Stimulated activated CD8-positive, alpha-beta memory T cell treated with anti-CD3 and anti-CD28 coated beads, Interleukin-15, amount 100 ng/mL, for 1 hour (primary cell): ENCODE measurements around the gene HBEGF.

Source experiments
- DNase-seq: peaks from one replicate; pipeline ENCODE4 v3.0.0-alpha.2; 2020; ENCODE audit warnings: low read depth

The HBEGF gene

DNA sequence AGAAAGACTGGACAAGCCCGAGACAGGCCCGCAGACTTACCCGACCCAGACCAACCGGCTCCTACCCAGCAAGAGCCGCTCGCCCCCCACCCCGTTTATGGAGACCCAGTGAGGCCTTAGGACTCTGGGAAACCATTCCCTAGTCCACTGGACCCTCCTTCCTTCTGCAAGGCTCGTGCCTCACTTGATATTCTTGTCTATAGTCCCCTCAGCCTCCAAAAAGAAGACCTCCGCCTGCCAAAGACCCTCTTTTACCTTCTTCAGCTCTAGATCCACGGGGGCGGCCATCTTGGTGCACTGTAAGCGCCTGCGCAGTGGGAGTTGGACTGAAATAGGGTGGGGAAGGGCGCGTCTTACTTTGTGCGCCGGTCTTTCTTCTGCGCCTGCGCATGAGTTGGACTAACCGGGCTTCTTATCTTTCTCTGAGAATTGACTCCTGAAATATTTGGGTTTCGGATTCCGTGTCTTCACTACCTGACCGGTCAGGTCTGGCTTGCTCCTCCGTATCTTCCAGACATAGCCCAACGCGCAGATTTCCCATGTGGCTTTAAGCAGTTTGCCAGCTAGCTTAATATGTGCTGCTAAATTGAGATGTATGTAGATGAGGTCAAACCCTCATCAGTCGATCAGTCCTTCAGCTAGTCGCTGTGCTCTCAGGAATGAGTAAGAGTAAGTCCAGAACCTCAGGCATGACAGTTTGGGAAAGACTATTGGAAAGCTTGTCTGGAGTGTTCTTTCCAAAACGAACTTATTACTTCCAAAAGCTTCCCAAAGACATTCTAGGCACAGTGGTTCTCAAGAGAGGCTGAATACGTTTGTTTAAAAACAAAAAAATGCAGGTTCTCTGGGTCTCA, 43.4 kb downstream of the HBEGF start, which contains the start of gene PFDN1:
Gene PFDN1 (minus strand): TSS at position 316 of the 854 bp plus-strand sequence. CDS start 28 bp downstream, at position 288.
- DNase-seq, result peak; percentile 80

GRCh38 chr5:140301136-140301535, 45.3 kb downstream of the HBEGF start:
- DNase-seq, result no peak

DNA sequence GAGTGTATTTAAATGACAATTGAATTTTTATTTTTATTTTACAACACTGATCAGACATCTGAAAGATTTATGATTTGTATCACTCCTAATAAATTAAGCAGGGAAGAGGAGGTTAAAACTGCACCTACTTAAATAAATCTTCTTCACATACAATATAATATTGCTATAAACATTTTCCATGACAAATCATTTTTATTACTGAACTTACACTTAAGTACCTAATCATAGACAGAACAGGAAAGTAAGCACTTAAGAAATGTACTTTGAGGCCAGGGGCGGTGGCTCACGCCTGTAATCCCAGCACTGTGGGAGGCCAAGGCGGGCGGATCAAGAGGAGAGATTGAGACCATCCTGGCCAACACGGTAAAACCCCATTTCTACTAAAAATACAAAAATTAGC, 47.3 kb downstream of the HBEGF start:
- DNase-seq, result no peak

GRCh38 chr5:140298183-140298601, 48.2 kb downstream of the HBEGF start:
- no peak for DNase-seq

DNA sequence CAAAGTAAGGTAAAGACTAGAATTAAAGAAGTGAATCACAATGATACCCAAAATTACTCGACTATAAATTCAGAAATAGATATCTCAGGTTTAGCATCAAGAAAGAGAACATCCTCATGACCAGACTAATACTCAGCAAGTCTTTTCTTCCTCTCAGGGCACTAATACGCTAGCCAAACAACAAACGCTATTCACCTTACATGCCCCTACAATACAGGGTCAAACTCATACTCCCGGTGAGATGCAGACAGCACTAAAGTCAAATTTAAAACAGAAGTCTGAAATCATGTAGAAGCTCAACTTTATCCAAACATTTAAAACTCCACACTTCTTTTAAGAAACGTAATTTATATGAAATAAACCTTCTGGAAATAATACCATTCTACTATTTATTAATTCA, 49.1 kb downstream of the HBEGF start:
- DNase-seq, result no peak

DNA sequence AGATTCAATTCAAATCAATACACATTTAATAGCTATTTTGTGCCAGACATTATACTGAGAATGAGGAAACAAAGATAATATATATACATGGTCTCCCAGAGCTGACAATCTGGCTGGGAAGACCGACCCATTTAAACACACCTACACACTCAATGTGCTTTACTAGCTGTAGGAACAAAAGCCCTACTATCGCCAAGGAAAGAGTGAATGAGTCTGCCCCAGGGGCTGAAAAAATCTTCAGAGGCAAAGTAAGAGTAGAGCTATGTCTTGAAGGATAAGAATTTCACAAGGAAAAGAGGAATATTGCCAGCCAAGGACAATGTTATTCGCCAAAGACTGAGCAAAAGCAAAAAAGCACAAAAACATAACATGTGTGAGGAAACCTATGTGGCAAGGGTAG, 50.1 kb downstream of the HBEGF start:
- no peak for DNase-seq

- no peak for DNase-seq
Measured at GRCh38 chr5:140295414-140295813, 51.0 kb downstream of the HBEGF start.

DNA sequence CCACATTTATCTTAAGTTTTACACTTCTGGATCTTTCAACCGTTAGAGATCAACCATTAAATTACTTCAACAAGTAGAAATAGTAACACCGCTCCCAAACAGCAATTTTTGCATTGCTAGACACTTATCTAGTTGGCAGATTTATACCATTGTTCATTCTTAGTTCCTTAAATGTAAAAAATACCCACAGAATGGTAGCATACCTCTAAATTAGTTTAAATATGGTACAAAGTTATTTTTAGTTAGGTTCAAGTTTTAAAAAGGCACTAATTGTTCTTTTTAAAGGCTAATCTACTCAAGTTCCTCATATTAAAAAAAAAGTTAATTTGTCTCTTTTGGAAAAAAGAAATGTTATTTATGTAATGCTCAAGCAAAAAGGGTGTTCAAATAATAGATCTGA, 51.6 kb downstream of the HBEGF start:
- no peak for DNase-seq

GRCh38 chr5:140293849-140294100, 52.6 kb downstream of the HBEGF start:
- no peak for DNase-seq

DNA sequence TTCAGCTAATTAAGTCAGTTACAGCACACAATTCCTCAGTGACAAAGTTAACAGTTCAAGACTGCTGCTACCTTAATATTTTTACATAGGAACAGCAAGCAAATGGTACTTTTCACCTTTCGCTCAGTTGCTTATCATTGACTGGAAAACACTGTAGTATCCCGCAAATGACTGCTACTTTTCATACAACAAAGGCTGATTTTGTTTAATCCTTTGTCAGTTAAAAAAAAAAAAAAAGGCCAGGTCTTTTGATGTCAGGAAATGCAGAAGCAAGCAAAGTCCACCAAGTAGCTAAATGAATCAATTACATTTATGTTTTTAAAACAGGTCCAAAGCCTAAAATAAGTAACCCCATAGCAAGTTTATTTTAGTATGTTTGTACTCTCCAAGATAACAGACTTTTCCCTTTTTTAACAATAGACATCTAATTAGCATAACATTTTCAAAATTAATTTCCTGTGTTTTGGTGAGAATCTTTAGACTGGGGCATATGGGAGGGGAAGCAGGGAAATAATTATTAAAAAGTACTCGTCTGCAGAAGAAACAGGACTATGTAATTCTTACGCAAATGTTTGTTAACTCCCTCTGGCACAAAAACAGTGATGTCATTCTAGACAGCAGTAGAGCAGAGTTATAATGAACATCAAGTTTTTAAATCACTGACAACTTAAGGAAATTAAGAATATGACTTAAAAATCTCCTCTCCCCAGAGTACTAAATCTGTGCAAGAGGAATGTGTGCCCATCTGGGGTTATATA, 53.1 kb downstream of the HBEGF start:
- DNase-seq, result no peak

- DNase-seq, result no peak
Measured at GRCh38 chr5:140292212-140293036, 54.0 kb downstream of the HBEGF start.

DNA sequence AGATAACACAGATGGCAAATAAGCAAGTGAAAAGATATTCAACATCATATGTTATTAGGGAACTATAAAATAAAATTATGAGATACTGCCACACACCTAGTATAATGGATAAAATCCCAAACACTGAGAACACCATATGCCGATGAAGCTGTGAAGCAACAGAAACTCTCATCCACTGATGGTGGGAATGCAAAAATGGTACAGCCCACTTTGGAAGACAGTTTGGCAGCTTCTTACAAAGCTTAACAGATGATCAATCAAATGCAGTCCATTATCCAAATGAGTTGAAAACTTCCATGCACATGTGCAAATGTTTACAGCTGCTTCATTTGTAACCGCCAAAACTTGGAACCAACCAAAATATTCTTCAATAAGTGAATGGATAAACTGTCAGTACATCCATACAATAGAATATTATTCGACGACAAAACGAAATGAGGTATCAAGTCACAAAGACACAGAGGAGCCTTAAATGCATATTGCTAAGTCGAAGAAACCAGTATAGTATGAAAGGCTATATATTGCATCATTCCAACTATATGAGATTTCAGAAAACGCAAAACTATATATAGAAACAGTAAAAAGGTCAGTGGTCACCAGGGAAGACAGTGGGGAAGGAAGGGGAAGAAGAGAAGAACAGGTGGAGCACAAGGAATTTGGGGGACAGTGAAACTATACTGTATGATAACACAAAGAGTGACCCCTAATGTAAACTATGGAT, 58.4 kb downstream of the HBEGF start:
- DNase-seq, result no peak

- DNase-seq, result no peak
Measured at GRCh38 chr5:140286424-140286823, 60.0 kb downstream of the HBEGF start.

DNA sequence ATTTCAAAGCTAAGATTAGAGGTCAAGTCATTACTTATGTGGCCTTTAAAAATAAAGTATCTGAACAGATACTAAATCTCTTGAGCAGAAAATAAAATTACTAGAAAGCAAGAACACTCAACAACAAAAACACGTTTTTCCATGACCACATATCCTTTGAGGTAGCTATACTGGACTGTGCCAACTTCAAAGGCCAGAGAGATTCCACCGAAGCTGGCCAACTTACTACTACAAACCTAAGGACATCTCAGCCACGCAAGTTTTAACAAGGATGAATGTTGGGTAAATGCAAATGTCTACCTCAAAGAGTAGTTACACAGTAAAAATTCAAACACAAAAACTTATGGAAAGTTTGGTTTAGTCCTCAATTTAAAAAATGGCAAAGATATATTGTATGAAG, 62.4 kb downstream of the HBEGF start:
- DNase-seq, result no peak
